ENCODE measurements around the gene COX14. TPM values are rescaled to one million over a fixed set of nuclear protein-coding genes. Genes with fewer than 3 reads are reported as not detected.
A peak's percentile ranks its signal among the peaks of the same experiment; 100 is the strongest.

The COX14 gene
- total and polyA plus RNA-seq, 2 donors from 2014 or later = 68.2 to 242 TPM

GRCh38 chr12:50103767-50104321, 8.2 kb upstream of the COX14 start, which contains the start of gene GPD1:
TSS of gene GPD1 (plus strand) at chr12:50104008. CDS start at chr12:50104051, 43 bp downstream.
- DNase-seq (peak; percentile 71 to 90 (median 82)), FAIRE-seq (no peak)
- TF ChIP-seq CTCF (IDR thresholded peaks at IDR 0.05; ENCODE audit: borderline replicate concordance, extremely low read depth, insufficient read depth) = no peak
- Histone ChIP-seq H3K9me3 (ENCODE audit: control insufficient read depth in 2 of 3, insufficient read depth in 1 of 3, low read length in 3 of 3) (no peaks in the 10 kb centered on the region), H3K36me3 (ENCODE audit: control insufficient read depth in 2 of 3, insufficient read depth in 3 of 3, low read length in 3 of 3) (peaks cover 2 to 18% (median 6%) of the 10 kb centered on the region in 3 donors), H3K4me1 (ENCODE audit: control insufficient read depth in 2 of 3, insufficient read depth in 2 of 3, low read depth in 1 of 3, low read length in 3 of 3) (peaks cover 0 to 17% (median 16%) of the 10 kb centered on the region in 3 donors), H3K4me3 (ENCODE audit: low read length in 3 of 3) (peak within 1 kb of the TSS in 2 of 3 donors; percentile 67 to 71), H3K27me3 (ENCODE audit: control insufficient read depth, insufficient read depth, low read length) (no peaks in the 10 kb centered on the region), H3K9ac (ENCODE audit: low read length in 3 of 3) (peak within 1 kb of the TSS in 1 of 3 donors; percentile 57), H3K27ac (ENCODE audit: low read depth in 2 of 2, low read length in 2 of 2) (peak within 1 kb of the TSS; percentile 26 to 81)
- intact Hi-C loops (cut with DNase I) = no loop called here

DNA sequence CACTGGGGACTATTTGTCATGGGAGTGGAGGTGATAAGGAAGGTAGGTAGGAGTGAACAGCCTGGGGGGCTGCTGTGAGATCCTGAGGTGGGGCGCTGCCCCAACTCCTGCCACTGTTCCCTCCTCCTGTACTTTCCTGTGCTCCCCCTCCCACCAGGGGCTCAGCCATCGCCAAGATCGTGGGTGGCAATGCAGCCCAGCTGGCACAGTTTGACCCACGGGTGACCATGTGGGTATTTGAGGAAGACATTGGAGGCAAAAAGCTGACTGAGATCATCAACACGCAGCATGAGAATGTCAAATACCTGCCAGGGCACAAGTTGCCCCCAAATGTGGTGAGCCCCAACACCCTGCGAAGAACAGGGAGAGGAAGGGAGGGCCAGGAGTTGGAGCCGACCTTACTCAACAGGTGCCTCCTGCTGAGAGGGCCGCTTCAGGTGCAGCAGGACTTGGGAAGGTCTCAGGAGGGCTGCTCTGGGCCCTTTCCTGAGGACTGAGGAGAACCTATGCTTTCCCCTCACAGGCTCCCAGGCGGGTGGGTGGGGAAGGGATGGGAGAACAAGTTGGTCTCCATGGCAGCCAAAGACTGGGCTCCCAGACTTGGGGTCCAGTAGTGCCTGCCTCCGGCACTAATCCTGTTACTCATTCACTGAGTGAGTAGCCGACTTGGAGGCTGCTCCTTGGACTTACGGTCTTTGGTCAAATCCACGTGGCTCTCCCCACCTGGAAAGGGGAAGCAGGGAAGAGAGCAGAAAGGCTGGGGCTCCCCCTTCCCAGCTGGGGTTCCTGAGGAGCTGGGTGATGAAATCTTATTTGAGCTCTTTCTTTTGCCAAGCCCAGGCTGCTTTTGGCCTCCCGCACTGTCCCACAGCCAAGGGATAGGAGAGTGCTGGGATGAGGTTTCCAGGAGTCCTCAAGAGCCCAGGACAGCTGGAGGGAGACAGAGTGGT, 7.3 kb upstream of the COX14 start:
- DNase-seq (peak in 4 of 5 donors; percentile 63 to 73 (median 69)), FAIRE-seq (no peak)
- peaks cover 0 to 10% (median 2%) of the 10 kb centered on the region in 3 donors for H3K36me3 ChIP-seq (ENCODE audit: control insufficient read depth in 2 of 3, insufficient read depth in 3 of 3, low read length in 3 of 3)
- H3K27me3 ChIP-seq (ENCODE audit: control insufficient read depth, insufficient read depth, low read length) = no peaks in the 10 kb centered on the region
- TF ChIP-seq CTCF (IDR thresholded peaks at IDR 0.05; ENCODE audit: borderline replicate concordance, extremely low read depth, insufficient read depth) = no peak
- intact Hi-C loops (cut with DNase I) = no loop called here
- H3K27ac ChIP-seq (ENCODE audit: low read depth in 2 of 2, low read length in 2 of 2) = peak overlapping the region; percentile 51 to 77
- H3K4me3 ChIP-seq (ENCODE audit: low read length in 3 of 3) = peak overlapping the region in 2 of 3 donors; percentile 67 to 71
- peak overlapping the region in 1 of 3 donors; percentile 57 for H3K9ac ChIP-seq (ENCODE audit: low read length in 3 of 3)
- H3K9me3 ChIP-seq (ENCODE audit: control insufficient read depth in 2 of 3, insufficient read depth in 1 of 3, low read length in 3 of 3) = no peaks in the 10 kb centered on the region
- H3K4me1 ChIP-seq (ENCODE audit: control insufficient read depth in 2 of 3, insufficient read depth in 2 of 3, low read depth in 1 of 3, low read length in 3 of 3) = peaks cover 0 to 24% (median 23%) of the 10 kb centered on the region in 3 donors

DNA sequence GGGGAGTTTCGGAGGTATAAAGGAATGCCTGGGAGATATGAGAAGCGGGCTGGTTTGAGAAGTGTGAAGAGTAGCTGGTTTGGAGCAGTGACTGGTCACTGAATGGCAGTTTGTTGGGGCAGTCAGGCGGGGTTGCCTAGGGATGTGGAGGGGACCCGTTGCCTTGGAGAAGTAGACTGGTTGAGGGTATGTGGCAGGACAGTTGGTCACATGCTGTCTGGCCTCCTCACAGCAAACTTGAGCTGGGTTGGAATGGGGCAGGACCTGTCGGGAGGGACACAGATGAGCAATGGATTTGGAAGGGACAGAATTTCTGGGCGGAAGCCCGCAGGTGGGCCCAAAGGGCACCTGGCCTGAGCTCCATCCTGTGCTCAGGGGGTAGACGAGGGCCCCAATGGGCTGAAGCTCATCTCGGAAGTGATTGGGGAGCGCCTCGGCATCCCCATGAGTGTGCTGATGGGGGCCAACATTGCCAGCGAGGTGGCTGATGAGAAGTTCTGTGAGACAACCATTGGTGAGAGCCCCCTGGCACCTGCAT, 6.1 kb upstream of the COX14 start:
- Histone ChIP-seq H3K9ac (ENCODE audit: low read length in 3 of 3) (no peak overlapping the region), H3K9me3 (ENCODE audit: control insufficient read depth in 2 of 3, insufficient read depth in 1 of 3, low read length in 3 of 3) (no peaks in the 10 kb centered on the region), H3K36me3 (ENCODE audit: control insufficient read depth in 2 of 3, insufficient read depth in 3 of 3, low read length in 3 of 3) (peaks cover 0 to 6% (median 0%) of the 10 kb centered on the region in 3 donors), H3K4me3 (ENCODE audit: low read length in 3 of 3) (peak overlapping the region in 2 of 3 donors; percentile 59 to 71), H3K4me1 (ENCODE audit: control insufficient read depth in 2 of 3, insufficient read depth in 2 of 3, low read depth in 1 of 3, low read length in 3 of 3) (peaks cover 0 to 36% (median 33%) of the 10 kb centered on the region in 3 donors), H3K27ac (ENCODE audit: low read depth in 2 of 2, low read length in 2 of 2) (peak overlapping the region in 1 of 2 donors; percentile 77), H3K27me3 (ENCODE audit: control insufficient read depth, insufficient read depth, low read length) (no peaks in the 10 kb centered on the region)
- DNase-seq (no peak), FAIRE-seq (no peak)
- TF ChIP-seq CTCF (IDR thresholded peaks at IDR 0.05; ENCODE audit: borderline replicate concordance, extremely low read depth, insufficient read depth) = no peak
- intact Hi-C loops (cut with DNase I) = no loop called here

Data from kidney (tissue), 14 donors.